Heart left ventricle (tissue), 13 donors: ENCODE results near the gene RAB11FIP4.

Experiments
- POLR2A ChIP-seq, 2 donors: fragments of 450-650 bp; IDR thresholded peaks; one replicate each; pipeline ENCODE4 v1.6.1; 2017; ENCODE audit warnings: antibody characterized with exemption in 2 of 2, mild to moderate bottlenecking in 2 of 2, moderate library complexity in 2 of 2
- TF ChIP-seq, protein P1 (sequence below), 12 donors: fragments of 200-600 bp; sonication (generic) in 4 of 12; IDR thresholded peaks; one replicate each; pipeline versions ENCODE4 v1.5.0 to v1.8.0; 2018 to 2022; ENCODE audit warnings: antibody characterized with exemption in 12 of 12, mild to moderate bottlenecking in 5 of 12
- donor health status: ischemic (EF 13 %, LVEDD 7.1; RV severe dilation, severe dysfunction).
- donor health status: DM: no; HTN: yes; CAD: no.
- donor health status: DM: no; HTN: no; CAD: no.
- donor health status: ischemic (EF 25% LVEDD 6.9; RV normal size, moderate dysfunction).
- donor health status: ischemic (EF 25% LVEDD 5.7; RV mildly dilated, moderate dysfunction).
- donor health status: ischemic (EF 35%, LVEDD 5.7; RV mildly dilated, moderate dysfunction).
- donor health status: nonischemic (EF 11% LVEDD 7.7; RV severe dilation, severe dysfunction).
- donor health status: DM: yes; HTN: yes; CAD: no.
- donor health status: PGD.
- donor health status: ischemic (EF 29% LVEDD 5.4; RV normal size, mild dysfunction).
- donor health status: nonischemic (EF 23%, LVEDD 6.1; RV moderate dilation, normal function).

DNA sequence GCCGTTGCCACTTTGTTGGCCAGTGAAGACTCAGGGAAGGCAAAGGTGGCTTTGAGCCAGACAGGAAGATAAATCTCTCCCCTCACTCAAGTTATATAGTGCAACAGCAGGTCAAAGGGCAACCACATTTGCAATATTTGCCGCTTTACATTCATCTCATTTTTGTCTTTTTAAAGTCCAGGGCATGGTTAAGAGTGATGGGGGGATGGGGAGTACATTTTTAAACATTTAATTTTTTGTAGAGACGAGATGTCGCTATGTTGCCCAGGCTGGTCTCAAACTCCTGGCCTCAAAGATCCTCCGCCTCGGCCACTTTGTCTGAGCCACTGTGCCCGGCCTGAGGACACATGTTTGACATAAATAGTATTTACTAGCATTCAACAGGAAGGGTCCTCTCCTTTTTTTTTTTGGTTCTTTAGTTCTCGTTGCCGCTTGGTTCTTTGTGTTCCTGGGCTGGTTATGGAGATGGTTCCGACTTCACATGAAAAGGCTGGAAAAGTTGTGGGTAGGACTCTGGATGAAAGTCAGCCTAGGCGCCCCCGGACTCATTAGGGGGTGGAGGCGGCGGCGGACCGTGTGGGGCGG is 95.7 kb downstream of the RAB11FIP4 start:
- TF ChIP-seq, protein P1, sequence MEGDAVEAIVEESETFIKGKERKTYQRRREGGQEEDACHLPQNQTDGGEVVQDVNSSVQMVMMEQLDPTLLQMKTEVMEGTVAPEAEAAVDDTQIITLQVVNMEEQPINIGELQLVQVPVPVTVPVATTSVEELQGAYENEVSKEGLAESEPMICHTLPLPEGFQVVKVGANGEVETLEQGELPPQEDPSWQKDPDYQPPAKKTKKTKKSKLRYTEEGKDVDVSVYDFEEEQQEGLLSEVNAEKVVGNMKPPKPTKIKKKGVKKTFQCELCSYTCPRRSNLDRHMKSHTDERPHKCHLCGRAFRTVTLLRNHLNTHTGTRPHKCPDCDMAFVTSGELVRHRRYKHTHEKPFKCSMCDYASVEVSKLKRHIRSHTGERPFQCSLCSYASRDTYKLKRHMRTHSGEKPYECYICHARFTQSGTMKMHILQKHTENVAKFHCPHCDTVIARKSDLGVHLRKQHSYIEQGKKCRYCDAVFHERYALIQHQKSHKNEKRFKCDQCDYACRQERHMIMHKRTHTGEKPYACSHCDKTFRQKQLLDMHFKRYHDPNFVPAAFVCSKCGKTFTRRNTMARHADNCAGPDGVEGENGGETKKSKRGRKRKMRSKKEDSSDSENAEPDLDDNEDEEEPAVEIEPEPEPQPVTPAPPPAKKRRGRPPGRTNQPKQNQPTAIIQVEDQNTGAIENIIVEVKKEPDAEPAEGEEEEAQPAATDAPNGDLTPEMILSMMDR (IDR thresholded peaks at IDR 0.05): no peak
- TF ChIP-seq POLR2A (IDR thresholded peaks at IDR 0.05): no peak
